Stimulated activated CD4-positive, alpha-beta T cell treated with anti-CD3 and anti-CD28 coated beads, Interleukin-4, amount 100 ng/mL, for 24 hours (primary cell): Measurements from ENCODE around the gene ALDH3B1.

ENCODE experiments used
- DNase-seq: peaks from one replicate; pipeline ENCODE4 v3.0.0-alpha.2; 2020

ALDH3B1 gene

GRCh38 chr11:68076371-68077042 lies 66.4 kb downstream of the ALDH3B1 start:
- DNase-seq = no peak

DNA sequence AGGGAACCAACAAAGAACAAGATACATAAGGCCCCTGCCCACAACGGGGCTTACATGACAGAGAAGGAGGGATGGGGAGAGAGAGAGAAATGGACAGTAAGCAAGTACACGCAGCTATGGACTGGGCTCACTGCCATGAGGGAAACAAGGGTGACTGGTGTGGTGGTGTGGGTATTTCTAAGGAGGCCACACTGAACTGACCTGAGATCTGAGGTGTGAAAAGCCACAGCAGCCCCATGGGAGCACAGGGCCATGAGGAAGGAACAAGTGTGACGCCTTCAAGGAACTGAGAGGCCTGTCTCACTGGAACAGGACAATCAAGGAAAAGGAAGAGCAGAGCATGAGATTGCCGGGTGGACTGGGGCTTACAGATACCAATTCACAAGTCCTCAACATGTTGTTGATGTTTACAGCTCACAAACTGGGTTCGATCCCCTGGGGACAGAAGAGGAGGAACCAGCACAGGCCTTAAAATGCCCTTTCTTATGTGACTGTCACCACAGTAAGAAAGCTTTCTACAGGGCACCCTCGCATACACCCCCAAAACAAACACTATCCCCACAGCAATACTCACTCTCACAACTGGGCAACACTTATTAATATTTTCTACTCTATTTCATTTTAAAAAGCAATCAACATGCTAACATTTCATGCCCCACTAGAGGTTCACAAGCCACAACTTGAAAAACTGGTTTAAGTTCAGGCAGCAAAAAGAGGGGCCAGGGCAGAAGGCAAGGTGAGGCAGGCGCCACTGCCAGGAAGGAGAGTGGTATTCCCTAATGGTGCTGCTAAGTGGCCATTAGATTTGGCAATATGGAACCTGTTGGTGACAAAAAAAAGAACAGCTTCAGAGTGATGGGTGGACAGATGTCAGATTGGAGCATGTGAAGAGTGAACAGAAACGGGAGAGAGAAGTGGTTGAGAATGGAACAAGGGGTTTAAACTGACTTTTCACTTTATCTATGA lies 67.8 kb downstream of the ALDH3B1 start:
- no peak for DNase-seq
